A673 (cell line): ENCODE data around the gene GULP1. TPM values are rescaled to one million over a fixed set of nuclear protein-coding genes. Genes with fewer than 3 reads are reported as not detected.
A peak's percentile ranks its signal among the peaks of the same experiment; 100 is the strongest.

Experiments used
- BruUV-seq: library from RNA; stranded (reverse); fragments of 400-500 nt; replicated peaks from 2 replicates; lab custom pipeline; 2021; lab: Mats Ljungman, UMichigan
- CTCF ChIA-PET: fragments of 300-600 bp; sonication (Branson Sonifier 250); formaldehyde crosslinking; loops from one replicate; lab custom pipeline; 2022; ENCODE audit warnings: antibody characterized with exemption; lab: Charles Lee
- POLR2A ChIA-PET: fragments of 300-600 bp; sonication (Branson Sonifier 250); formaldehyde crosslinking; loops from one replicate; lab custom pipeline; 2022; ENCODE audit warnings: antibody characterized with exemption; ENCODE audit not compliant: low non-redundant PET; lab: Charles Lee
- DNase-seq: peaks from one replicate; pipeline ENCODE4 v3.0.0-alpha.2; 2015; ENCODE audit warnings: low spot score
- H3K27ac ChIP-seq: fragments of 200-600 bp; sonication (generic); 2 replicates; pipeline ENCODE4 v1.5.1; 2016; ENCODE audit warnings: mixed run types, low read depth, mild to moderate bottlenecking, mixed read lengths, antibody characterized with exemption, low read length; ENCODE audit not compliant: poor library complexity, severe bottlenecking
- H3K27me3 ChIP-seq: fragments of 200-600 bp; sonication (generic); replicated peaks from 2 replicates; pipeline ENCODE4 v1.6.1; 2017; ENCODE audit warnings: mixed run types, low read depth, mild to moderate bottlenecking, mixed read lengths, antibody characterized with exemption, low read length; ENCODE audit not compliant: insufficient read depth, poor library complexity
- H3K36me3 ChIP-seq: fragments of 200-600 bp; sonication (generic); 2 replicates; pipeline ENCODE4 v1.6.1; 2016; ENCODE audit warnings: mixed run types, mild to moderate bottlenecking, mixed read lengths, antibody characterized with exemption, low read length; ENCODE audit not compliant: insufficient read depth, poor library complexity, severe bottlenecking
- H3K4me1 ChIP-seq: fragments of 200-600 bp; sonication (generic); 2 replicates; pipeline ENCODE4 v1.6.1; 2017; ENCODE audit warnings: mixed run types, mild to moderate bottlenecking, mixed read lengths, antibody characterized with exemption, low read length; ENCODE audit not compliant: insufficient read depth, poor library complexity, severe bottlenecking
- H3K4me3 ChIP-seq: fragments of 200-600 bp; sonication (generic); 2 replicates; pipeline ENCODE4 v1.5.1; 2016; ENCODE audit warnings: low read depth, mixed run types, mild to moderate bottlenecking, mixed read lengths, low read length; ENCODE audit not compliant: poor library complexity, severe bottlenecking
- H3K9me3 ChIP-seq: fragments of 200-600 bp; sonication (generic); 2 replicates; pipeline ENCODE4 v1.6.1; 2016; ENCODE audit warnings: mixed run types, low read depth, mild to moderate bottlenecking, mixed read lengths, antibody characterized with exemption, low read length; ENCODE audit not compliant: poor library complexity, severe bottlenecking
- EZH2 ChIP-seq: fragments of 200-600 bp; sonication (generic); IDR thresholded peaks from 2 replicates; pipeline ENCODE4 v1.6.1; 2017; ENCODE audit warnings: borderline replicate concordance, low read depth, mild to moderate bottlenecking, mixed read lengths, antibody characterized with exemption, low read length; ENCODE audit not compliant: poor library complexity, severe bottlenecking
- intact Hi-C: fragments of 100-400 bp; cut with micrococcal nuclease; formaldehyde crosslinking; loops from one replicate; pipeline ENCODE4 v1.10.0; 2022; ENCODE audit not compliant: unreplicated experiment
- total RNA-seq: library from RNA; stranded (reverse); gene quantifications from 2 replicates; pipeline ENCODE4 v1.2.3, GENCODE V29; 2021
- TF ChIP-seq, protein P1 (sequence below): fragments of 300-800, 200-600 bp; sonication (generic); conservative IDR thresholded peaks from 2 replicates; pipeline ENCODE4 v1.5.1; 2017; ENCODE audit warnings: low read depth, mild to moderate bottlenecking, antibody characterized with exemption, low read length, moderate library complexity, mixed read lengths

GULP1 gene
- total RNA-seq, 1 experiment from 2014 or later: 7.2 TPM

DNA sequence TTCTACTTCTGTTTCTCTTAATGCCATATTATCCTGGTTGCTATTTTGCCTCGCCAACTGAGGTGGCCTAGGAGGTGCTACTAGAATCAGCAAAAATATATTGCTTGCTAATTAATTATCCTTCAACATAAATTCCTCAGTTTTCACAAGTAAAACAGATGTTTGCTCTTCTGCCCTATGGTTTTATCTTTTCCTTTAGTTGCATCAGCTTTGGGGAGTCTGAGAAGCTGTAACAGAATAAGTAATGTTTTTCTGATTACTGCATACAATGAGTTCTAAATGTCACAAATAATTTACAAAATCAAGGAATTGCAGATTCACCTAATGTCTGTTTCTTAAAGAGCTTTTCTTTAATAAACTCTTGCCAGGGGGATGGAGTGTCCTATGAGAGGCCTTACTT lies 36.7 kb downstream of the GULP1 start:
- no peaks in the 10 kb centered on the region for H3K27me3 ChIP-seq
- POLR2A ChIA-PET: no interaction called here
- TF ChIP-seq, protein P1, sequence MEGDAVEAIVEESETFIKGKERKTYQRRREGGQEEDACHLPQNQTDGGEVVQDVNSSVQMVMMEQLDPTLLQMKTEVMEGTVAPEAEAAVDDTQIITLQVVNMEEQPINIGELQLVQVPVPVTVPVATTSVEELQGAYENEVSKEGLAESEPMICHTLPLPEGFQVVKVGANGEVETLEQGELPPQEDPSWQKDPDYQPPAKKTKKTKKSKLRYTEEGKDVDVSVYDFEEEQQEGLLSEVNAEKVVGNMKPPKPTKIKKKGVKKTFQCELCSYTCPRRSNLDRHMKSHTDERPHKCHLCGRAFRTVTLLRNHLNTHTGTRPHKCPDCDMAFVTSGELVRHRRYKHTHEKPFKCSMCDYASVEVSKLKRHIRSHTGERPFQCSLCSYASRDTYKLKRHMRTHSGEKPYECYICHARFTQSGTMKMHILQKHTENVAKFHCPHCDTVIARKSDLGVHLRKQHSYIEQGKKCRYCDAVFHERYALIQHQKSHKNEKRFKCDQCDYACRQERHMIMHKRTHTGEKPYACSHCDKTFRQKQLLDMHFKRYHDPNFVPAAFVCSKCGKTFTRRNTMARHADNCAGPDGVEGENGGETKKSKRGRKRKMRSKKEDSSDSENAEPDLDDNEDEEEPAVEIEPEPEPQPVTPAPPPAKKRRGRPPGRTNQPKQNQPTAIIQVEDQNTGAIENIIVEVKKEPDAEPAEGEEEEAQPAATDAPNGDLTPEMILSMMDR: no peak
- TF ChIP-seq EZH2: no peak
- H3K36me3 ChIP-seq: no peaks in the 10 kb centered on the region
- peaks cover 11% of the 10 kb centered on the region for H3K4me1 ChIP-seq
- DNase-seq: no peak
- intact Hi-C loops: no loop called here
- H3K4me3 ChIP-seq: no peak overlapping the region
- H3K9me3 ChIP-seq: no peaks in the 10 kb centered on the region
- peak overlapping the region; percentile 18 for H3K27ac ChIP-seq
- BruUV-seq: no TSS peak
- CTCF ChIA-PET: interaction anchor here (0.7 kb wide), 1 partner anchor 10 kb away, joined by 3 read pairs; no protein-coding TSS in a partner anchor

GRCh38 chr2:188330316-188331053 lies 38.8 kb downstream of the GULP1 start:
- Histone ChIP-seq H3K9me3 (no peaks in the 10 kb centered on the region), H3K4me1 (peaks cover 11% of the 10 kb centered on the region), H3K27ac (no peak overlapping the region), H3K27me3 (no peaks in the 10 kb centered on the region), H3K36me3 (no peaks in the 10 kb centered on the region), H3K4me3 (no peak overlapping the region)
- BruUV-seq: no TSS peak
- no peak for DNase-seq
- ChIA-PET CTCF (no interaction called here), POLR2A (no interaction called here)
- intact Hi-C loops: no loop called here
- TF ChIP-seq EZH2: no peak

DNA sequence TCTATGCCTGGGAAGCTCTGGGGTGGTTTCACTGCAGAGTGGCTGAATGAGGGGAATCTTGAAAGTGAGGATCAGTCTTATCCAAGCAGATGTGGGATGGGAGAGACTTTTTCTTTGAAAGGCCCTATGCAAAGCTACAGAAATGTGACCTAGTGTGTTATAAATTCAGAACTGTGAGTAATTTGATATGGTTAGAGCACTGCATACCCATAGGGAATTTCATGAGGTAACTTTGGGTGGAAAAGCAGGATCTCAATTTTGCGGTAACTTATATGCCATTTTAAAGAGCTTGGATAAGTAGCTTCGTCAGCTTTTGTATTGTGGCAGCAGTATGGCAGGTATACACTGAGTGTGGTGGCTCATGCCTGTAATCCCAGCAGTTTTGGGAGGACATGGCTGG lies 40.9 kb downstream of the GULP1 start:
- DNase-seq: no peak
- Histone ChIP-seq H3K4me3 (no peak overlapping the region), H3K27me3 (no peaks in the 10 kb centered on the region), H3K36me3 (no peaks in the 10 kb centered on the region), H3K4me1 (no peaks in the 10 kb centered on the region), H3K27ac (no peak overlapping the region), H3K9me3 (no peaks in the 10 kb centered on the region)
- ChIA-PET POLR2A (no interaction called here), CTCF (no interaction called here)
- intact Hi-C loops: no loop called here
- no TSS peak for BruUV-seq
- TF ChIP-seq EZH2: no peak
- TF ChIP-seq, protein P1: no peak
